GM13976 (cell line): ENCODE data around the gene PAPSS1.
"Not testable (repeated sequence)": the region's sequence is repeated elsewhere in the genome, so short reads cannot be mapped to it uniquely, and the experiment has no call there.

Source experiments
- DNase-seq: peaks from one replicate; pipeline ENCODE4 v3.0.0; 2012; ENCODE audit warnings: low spot score
- in situ Hi-C: fragments of 300-500 bp; cut with MboI; formaldehyde crosslinking; loops from one replicate; pipeline ENCODE4 v1.12.0; 2022; ENCODE audit warnings: low sequenced_read_pairs, mixed read lengths, inconsistent platforms; ENCODE audit not compliant: unreplicated experiment
- TF ChIP-seq, protein P1 (sequence below): IDR thresholded peaks from 2 replicates; pipeline ENCODE4 v1.5.1; 2012; ENCODE audit warnings: borderline replicate concordance, mild to moderate bottlenecking; ENCODE audit not compliant: insufficient read depth; ENCODE audit errors: extremely low read depth, missing control alignments, control extremely low read depth

Gene PAPSS1

DNA sequence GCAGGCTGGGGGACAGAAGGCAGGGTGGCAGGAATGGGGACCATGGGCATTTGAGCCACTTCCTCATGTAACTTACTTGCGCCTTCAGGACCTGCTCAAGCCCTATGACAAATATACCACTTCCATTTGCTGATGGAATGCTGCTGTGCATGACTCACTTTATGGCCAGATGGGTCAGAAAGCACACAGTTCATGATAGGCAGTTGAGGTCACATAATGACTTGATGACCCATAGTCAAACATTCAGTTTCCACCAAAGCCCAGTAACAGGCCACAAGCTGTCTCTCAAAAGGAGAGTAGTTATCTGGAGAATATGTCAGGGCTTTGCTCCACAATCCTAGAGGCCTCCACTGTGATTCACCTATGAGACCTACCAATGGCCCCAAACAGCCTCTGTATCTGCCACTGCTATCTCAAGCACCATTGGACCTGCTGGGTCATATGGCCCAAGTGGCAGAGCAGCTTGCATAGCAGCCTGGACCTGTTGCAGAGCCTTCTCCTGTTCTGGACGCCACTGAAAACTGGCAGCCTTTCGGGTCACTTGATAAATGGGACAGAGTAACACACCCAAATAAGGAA, 5.3 kb upstream of the PAPSS1 start:
- in situ Hi-C loops: no loop called here
- TF ChIP-seq, protein P1, sequence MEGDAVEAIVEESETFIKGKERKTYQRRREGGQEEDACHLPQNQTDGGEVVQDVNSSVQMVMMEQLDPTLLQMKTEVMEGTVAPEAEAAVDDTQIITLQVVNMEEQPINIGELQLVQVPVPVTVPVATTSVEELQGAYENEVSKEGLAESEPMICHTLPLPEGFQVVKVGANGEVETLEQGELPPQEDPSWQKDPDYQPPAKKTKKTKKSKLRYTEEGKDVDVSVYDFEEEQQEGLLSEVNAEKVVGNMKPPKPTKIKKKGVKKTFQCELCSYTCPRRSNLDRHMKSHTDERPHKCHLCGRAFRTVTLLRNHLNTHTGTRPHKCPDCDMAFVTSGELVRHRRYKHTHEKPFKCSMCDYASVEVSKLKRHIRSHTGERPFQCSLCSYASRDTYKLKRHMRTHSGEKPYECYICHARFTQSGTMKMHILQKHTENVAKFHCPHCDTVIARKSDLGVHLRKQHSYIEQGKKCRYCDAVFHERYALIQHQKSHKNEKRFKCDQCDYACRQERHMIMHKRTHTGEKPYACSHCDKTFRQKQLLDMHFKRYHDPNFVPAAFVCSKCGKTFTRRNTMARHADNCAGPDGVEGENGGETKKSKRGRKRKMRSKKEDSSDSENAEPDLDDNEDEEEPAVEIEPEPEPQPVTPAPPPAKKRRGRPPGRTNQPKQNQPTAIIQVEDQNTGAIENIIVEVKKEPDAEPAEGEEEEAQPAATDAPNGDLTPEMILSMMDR: no peak
- DNase-seq: no peak

DNA sequence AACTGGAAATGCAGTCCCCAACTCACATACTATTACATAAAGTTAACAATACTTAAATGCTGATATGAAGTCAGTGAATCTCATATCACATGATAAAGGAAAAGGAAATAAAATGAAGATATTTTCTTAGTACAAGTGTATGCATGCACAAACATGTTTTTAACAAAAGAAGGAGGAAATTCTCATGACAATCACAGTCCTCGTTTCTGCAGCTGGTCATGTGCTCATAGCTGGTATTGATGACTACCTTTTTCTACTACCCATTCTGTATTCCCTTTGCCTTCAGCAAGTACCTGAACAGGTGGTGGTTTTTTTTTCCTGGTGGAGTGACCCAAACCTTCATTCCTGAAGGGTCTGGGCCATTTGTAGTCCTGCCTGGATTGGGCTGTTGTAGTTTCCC, 3.3 kb upstream of the PAPSS1 start:
- DNase-seq, in situ Hi-C loops: not testable (repeated sequence)

- peak; percentile 37 for DNase-seq
- TF ChIP-seq, protein P1: no peak
- in situ Hi-C loops: no loop called here
Measured at GRCh38 chr4:107721436-107722100, 1.5 kb upstream of the PAPSS1 start.

DNA sequence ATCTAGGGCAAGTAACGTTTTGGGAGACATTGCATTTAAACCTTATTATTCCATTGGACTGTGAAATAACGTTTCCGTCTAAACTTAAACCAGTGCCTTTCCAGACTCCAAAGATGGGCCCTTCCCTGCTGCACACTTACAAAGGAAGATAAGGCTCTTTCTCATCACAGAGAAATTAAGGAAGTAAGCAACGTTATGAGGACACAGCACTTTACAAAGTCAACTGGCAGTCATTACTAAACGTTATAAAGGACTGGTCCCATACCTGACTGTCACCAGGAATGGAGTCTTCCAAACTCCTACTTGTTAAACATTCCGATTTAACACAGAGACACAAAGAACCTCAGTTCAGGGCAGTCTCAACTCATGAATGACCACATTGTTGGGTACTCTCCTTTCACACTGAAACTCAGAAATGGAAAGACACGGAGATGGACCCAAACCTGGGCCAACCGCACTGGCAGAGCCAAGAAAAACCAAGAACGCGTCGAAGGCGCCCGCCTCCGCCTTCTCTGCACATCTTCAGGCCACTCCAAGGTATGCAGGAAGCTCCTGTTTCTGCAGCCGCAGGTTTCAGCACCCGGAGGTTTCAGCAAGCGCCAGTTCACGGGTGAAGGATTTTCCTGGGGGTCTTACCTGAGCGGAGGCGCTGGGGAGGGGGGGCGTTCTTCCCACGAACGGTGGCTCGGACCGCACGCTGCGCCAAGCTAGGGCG, 670 bp downstream of the PAPSS1 start:
- DNase-seq: peak; percentile 11
- in situ Hi-C loops: no loop called here

GRCh38 chr4:107718351-107718965, 1.6 kb downstream of the PAPSS1 start:
- TF ChIP-seq, protein P1: no peak
- in situ Hi-C loops: no loop called here

More for the DNA sequence above, 670 bp downstream of the PAPSS1 start:
- TF ChIP-seq, protein P1: no peak

GRCh38 chr4:107714256-107714655, 5.8 kb downstream of the PAPSS1 start:
- in situ Hi-C loops: no loop called here
- TF ChIP-seq, protein P1: no peak
- no peak for DNase-seq

More at GRCh38 chr4:107718351-107718965, 1.6 kb downstream of the PAPSS1 start:
- peak; percentile 16 for DNase-seq
